GM21381 (cell line): ENCODE results near the gene AKAP9.
"Not testable (repeated sequence)": the region's sequence is repeated elsewhere in the genome, so short reads cannot be mapped to it uniquely, and the experiment has no call there.

Experiments used
- ATAC-seq: cut with Tn5 transposase; IDR thresholded peaks from one replicate; pipeline ENCODE4 v1.9.1; 2021; ENCODE audit warnings: mild to moderate bottlenecking, moderate library complexity; ENCODE audit not compliant: unreplicated experiment

Gene AKAP9

DNA sequence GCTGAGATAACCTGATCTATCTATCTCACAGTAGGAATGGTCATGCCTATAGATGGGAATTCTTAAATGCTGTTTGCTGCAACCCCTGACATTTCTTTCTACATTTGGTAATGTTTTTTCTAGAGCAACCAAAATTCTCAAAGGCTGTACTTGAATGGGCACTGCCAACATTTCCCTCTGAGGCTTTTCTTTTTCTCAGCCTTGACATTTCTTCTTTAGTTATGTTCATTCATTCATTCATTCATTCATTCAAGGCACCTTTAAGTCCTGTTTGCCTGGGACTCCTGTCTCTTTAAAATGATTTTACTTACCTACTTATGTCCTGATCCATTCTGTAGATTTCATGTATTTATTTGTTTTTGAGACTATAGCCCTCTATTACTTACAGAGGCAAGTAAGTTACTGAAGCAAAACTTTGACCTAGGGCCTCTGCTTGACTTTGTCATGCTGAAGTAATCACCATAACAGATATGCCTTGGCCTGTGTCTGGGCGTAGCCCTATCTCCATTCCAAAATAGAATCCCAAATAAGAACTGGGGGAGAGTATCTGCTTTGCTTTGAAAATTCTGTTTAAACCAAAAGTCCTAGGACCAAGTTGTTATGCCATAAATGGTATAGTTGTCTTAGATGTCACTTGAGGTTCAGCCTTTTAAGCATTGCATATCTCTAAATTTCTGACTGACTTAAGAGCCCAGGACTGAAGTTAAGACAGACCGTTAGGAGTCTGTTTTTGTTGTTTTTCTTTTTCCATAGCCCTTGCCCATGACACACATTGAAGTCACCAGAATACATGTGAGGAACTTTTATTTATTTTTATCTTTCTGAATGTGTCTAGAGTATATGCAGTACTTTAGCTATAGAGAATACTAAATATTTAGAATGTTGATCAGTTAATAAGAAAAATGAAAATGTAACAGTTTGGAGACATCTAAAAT is 59.2 kb downstream of the AKAP9 start:
- ATAC-seq: no peak

DNA sequence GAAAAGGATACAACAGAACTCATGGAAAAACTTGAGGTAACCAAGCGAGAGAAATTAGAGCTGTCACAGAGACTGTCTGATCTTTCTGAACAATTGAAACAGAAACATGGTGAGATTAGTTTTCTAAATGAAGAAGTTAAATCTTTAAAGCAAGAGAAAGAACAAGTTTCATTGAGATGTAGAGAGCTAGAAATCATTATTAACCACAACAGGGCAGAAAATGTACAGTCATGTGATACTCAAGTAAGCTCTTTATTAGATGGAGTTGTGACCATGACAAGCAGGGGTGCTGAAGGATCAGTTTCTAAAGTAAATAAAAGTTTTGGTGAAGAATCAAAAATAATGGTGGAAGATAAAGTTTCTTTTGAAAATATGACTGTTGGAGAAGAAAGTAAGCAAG is 62.1 kb downstream of the AKAP9 start:
- peak; percentile 68 for ATAC-seq

DNA sequence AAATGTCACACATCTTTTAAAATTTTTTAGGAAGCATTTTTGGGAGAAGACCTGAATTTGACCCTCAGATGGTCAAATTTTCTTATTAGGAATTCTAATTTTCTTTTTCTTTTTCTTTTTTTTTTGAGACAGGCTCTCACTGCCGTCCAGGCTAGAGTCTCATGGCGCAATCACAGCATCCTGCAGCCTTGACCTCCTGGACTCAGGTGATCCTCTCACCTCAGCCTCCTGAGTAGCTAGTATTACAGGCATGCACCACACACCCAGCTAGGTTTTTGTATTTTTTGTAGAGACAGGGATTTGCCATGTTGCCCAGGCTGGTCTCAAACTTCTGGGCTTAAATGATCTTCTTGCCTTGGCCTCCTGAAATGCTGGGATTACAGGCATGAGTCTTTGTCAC is 65.4 kb downstream of the AKAP9 start:
- no peak for ATAC-seq

DNA sequence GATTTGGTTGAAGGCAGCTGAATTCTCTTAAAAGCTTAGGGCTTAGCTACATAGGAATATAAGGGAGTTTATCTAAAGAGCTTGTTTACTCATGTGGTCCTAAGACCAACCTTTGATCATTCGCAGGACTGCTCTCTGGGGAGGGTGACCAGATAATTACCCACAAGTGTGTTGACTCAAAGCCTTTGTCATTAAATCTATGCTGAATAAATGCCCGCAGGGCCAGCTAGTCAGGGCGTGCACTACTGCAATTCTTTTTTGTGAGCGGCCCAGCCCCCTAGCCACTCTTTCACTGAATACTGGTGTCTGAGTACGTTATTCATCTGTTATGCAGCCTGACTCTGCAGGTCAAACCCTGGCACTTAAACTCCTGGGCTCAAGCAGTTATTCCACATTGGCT is 69.6 kb downstream of the AKAP9 start:
- ATAC-seq: no peak

DNA sequence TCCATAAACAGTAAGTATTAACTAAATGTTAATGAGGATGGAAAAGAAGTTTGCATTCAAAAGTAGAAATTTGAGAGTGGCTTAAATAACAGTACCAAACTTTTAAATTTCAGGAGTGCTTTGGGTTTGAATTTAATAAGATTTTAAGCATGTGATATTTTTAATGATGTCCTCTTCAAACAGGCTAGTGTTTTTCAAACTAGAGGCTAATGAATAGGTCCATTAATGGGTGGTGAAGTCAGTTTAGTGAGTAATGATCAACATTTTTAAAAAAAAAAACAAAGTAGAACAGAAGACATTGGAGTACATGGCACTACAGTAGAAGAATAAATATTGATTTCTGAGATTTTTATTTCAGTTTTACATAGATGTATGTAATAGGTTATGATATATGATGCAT is 72.9 kb downstream of the AKAP9 start:
- no peak for ATAC-seq

DNA sequence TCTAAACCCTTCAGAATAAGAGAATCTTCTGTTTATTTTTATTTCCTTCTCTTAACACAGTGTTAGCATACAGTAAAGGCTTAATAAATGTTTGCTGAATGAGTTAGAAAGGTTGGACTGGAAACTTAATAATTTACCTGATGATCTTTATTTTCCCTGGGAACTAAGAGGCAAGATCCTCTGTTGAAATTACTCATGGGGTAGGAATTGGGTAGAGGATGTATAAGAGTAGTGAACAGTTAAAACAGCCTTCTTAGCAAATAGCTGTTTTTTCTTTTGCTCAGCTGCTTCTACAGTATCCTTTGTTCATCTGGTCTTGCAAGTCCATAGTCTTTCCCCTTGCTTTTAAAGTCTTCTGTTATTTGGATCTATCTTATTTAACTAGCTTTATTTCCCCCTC is 80.0 kb downstream of the AKAP9 start:
- ATAC-seq: no peak

DNA sequence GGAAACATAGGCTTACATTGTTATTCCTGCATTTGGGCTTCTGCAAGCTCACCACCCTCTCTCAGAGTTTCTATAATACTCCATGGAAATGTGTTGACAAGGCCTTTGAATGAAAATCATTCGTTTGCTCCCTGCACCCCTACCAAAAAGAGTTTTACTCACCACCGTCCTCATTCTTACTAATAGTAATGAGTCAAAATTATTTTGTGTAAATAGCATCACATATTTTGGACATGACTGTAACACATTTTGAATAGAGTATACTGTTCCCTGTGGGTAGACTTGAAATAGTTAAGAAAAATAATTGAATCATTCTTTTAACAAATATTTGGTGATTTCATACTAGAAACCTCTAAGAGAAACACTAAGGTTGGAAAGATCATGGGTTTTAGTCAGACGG is 84.6 kb downstream of the AKAP9 start:
- no peak for ATAC-seq

DNA sequence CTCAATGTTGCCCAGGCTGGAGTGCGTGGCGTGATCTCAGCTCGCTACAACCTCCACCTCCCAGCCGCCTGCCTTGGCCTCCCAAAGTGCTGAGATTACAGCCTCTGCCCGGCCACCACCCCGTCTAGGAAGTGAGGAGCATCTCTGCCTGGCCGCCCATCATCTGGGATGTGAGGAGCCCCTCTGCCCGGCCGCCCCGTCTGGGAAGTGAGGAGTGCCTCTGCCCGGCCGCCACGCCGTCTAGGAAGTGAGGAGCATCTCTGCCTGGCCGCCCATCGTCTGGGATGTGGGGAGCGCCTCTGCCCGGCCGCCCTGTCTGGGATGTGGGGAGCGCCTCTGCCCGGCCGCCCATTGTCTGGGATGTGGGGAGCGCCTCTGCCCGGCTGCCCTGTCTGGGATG is 86.0 kb downstream of the AKAP9 start:
- ATAC-seq: not testable (repeated sequence)

DNA sequence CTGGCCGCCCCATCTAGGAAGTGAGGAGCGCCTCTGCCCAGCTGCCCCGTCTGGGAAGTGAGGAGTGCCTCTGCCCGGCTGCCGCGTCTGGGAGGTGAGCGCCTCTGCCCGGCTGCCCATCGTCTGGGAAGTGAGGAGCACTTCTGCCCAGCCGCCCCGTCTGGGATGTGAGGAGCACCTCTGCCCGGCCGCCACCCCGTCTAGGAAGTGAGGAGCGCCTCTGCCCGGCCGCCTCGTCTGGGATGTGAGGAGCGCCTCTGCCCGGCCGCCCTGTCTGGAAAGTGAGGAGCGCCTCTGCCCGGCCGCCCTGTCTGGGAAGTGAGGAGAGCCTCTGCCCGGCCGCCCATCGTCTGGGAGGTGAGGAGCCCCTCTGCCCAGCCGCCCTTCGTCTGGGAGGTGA is 86.5 kb downstream of the AKAP9 start:
- not testable (repeated sequence) for ATAC-seq

DNA sequence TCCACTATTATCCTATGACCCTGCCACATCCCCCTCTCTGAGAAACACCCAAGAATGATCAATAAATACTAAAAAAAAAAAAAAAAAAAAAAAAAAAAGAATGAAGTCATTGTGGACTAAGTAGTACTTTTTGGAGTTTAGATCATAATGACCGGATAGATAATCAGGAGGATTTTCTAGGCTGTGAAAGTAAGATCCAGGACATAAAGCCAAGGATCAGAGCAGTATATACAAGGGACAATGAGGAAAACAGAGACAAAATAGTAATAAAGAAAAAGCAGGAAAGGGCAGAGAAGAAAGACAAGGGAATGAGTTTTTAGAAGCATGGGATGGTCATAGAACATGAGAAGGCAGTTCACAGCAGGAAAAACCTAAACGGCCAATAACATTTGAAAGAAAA is 87.6 kb downstream of the AKAP9 start:
- no peak for ATAC-seq

DNA sequence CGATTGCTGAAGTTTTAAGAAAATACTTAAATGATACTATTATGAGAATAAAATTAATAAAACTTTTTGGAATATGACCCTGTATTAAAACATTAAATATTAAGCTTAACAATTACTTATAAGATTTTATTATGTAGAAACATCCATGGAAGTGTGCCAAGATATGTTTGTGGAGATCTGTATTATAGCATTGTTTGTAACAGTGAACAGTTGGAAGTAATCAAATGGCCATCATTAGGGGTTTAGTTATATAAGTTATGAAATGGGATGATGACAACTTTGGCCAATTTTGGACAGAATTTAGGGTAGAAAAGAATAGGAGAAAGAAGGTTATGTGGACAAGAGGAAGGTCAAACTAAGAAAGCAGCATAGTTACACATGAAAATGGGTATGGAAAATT is 88.0 kb downstream of the AKAP9 start:
- no peak for ATAC-seq

DNA sequence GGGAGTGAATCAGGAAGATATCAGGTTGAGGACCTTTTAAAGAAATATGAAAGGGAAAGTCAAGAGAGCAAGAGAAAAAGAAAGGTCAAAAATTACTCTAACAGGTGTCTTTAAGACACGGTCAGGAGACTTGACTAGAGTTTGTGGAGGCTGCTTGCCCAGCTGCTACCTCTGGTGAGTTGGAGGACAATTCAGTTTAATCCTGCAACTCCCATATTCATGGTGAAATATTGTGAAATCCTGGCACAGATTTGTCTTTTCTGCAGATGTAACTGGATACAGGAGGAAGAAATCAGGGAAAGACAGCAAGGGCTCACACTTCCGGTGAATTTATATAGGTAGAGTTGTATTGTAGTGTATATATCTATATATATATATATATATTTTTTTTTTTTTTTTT is 93.5 kb downstream of the AKAP9 start:
- ATAC-seq: no peak

DNA sequence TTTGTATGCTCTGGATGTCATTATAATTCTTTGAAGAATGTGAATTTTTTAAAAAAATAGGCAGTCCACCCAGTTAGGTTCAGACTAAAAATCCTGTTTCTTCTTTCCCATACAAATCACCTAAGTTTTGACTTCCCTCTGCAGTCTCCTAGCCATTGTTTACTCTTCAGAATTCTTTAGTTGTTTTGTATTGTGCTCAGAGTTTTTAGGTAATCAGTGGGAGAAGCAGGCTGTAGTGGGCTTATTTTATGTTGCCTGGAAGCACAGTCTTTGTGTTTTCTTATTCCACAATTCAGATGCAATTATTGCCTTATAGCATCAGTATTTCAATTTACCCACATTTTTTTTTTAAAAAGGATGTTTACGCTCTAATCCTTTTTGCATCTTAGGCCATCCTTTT is 94.9 kb downstream of the AKAP9 start:
- no peak for ATAC-seq

DNA sequence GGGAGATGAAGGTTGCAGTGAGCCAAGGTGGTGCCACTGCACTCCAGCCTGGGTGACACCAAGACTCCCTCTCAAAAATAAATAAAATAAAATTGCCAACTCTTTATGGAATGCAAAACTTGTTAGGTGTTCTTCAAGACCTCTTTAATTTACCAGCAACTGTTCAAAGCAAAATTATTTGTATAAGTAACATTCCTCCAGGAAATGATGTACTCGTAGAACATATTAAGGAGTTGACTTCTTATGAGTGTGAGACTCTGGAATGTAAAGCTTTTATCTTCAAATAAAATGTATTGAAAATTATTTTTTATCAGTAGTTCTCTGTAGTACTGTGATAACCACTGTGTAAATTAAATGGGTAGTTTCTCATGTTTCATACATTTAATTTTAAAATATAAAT is 99.2 kb downstream of the AKAP9 start:
- no peak for ATAC-seq

DNA sequence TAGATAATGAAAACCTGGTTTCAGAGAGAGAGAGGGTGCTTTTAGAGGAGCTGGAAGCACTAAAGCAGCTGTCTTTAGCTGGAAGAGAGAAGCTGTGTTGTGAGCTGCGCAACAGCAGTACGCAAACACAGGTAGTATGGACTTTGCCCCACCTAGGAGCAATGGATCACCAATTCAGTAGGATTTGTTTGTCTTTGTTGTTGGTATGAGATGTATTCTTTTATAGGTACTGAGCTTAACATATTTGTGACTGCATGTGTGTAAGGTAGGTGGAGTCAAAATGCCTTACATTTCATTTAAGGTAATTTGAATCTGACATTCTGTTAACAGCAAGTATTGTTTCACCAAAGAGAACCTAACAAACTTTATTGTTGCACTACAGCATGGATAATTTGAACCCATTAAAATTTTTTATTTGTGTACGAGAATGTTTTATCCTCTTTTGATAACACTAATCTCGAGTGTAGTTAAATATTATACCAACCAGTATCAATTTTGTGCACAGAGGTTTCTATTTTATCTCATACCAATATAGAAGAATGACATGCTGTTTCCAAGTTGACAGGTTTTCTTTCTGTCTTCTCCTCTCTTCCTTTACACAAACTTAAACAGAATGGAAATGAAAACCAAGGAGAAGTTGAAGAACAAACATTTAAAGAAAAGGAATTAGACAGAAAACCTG is 101.5 kb downstream of the AKAP9 start:
- ATAC-seq: no peak

DNA sequence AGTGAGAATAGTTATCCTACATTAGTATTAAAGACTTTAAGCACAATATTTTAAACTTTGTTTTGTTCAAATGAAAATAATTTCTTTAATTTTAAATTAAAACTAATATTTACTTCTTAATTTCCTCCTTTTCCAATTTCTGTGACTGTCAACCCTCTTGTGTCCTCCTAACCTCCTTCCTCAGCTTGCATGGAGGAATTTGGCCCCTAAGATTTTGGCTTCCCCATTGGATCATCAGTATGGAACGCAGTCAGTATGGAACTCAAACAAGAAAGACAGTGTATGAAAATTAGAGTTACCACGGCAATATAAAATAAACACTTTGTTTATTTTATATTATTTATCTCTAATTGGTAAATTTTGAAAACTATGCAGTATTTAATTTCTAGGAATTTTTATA is 102.4 kb downstream of the AKAP9 start:
- ATAC-seq: no peak

DNA sequence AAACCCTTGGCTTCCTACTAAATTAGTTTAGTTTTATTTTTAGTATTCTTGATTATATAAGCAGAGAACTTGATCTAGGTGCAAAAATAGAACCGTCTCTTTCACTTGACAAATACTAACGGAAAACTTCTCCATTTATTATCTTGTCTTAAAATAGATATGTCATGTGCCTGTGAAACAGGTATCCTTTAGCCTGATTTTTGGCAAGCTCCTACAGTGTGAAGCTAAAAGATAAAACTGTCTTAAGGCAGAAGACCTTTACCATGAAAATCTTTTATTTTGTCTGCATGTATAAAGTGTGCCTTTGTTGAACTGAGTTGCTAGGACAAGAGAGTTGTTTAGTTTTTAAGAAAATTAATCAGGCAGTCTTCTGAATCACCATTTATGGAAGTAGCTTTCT is 103.0 kb downstream of the AKAP9 start:
- ATAC-seq: no peak

DNA sequence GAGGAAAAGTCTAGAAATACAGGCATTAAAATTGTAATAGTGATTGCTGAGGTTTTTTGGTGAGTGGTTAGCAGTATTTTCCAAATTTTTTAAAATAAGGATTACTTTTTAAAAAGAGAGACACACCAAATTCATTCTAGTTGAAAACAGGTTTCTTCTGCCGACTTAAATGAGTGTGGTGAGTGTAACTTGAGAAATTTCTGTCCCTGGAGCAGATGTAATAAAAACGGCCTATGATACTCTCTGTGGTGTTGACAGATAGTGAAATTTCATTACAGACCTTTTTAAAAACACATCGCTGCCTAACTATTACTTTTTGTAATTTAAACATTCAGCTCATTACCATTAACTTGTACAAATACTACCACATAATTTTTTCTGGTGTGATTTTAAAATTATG is 103.5 kb downstream of the AKAP9 start:
- ATAC-seq: no peak

DNA sequence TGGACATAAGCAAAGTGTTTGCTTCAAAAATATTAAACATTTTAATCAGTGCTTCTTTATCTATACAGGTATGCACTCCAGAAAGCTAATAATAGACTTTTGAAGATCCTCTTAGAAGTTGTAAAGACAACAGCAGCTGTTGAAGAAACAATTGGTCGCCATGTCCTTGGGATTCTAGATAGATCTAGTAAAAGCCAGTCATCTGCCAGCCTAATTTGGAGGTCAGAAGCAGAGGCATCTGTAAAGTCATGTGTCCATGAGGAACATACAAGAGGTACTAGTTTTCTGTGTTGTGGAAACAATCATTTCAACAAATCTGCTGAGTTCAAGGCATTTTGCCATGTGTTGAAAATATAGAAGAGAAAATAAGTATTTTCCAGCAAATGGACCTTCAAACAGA is 104.3 kb downstream of the AKAP9 start:
- ATAC-seq: no peak

DNA sequence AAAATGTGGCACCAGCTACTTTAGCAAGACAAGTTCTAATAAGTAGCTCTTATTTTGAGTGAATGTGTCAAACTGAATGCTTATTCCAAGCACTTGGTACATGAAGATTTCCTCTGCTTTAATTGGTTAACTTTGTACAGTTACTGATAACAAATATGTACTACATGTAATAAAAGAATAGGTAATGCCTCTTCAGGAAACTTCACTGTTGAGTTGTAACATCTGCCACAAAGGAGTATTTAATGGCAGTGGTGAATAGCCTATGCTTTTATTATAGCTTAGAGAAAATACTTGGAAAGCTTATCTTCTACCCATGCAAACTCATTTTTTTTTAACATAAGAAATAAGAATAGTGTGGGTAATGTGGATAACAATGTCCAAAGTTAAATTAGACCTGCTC is 111.0 kb downstream of the AKAP9 start:
- no peak for ATAC-seq

DNA sequence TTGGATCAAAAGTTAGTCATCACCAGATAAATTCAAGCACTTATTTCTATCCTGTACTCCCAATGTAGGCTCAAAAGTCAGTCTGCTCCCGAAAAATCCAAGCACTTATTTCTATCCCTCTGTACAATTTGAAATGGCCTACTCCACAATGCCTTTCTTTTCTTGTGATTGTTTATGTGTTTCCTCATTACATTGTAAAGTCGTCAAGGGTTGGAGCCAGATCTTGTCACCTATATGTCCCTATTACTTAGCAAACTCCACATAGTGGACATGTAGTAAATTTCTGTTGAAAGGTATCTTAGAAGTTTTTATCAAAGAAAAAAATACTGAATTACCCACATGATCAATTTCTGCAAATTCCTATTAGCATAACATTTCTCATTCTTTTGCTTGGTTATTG is 111.5 kb downstream of the AKAP9 start:
- no peak for ATAC-seq

DNA sequence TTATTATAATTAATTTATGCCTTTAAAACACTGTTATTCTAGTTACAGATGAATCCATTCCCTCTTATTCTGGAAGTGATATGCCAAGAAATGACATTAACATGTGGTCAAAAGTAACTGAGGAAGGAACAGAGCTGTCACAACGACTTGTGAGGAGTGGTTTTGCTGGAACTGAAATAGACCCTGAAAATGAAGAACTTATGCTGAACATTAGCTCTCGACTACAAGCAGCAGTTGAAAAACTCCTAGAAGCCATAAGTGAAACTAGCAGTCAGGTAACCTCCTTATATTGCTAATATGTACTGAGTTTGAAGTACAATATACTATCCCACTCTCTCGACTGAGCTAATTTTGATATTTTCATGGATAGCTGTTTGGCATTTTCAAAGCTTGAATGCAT is 112.0 kb downstream of the AKAP9 start:
- ATAC-seq: no peak
